K562 (cell line): ENCODE measurements around the gene AMIGO3.

ENCODE experiments used
- ATF7 ChIP-seq: fragments of 450-650 bp; IDR thresholded peaks from 2 replicates; pipeline ENCODE4 v1.7.1; 2014; ENCODE audit warnings: mild to moderate bottlenecking, moderate library complexity
- CHCHD3 ChIP-seq: fragments of 250-450 bp; sonication (Bioruptor Pico); IDR thresholded peaks from 2 replicates; pipeline ENCODE4 v2.1.2; 2022; ENCODE audit warnings: mild to moderate bottlenecking
- CHD1 ChIP-seq: fragments of 200-600 bp; sonication (generic); IDR thresholded peaks from one replicate; pipeline ENCODE4 v1.6.1; 2012; ENCODE audit warnings: mild to moderate bottlenecking, moderate library complexity, low read length, inconsistent platforms
- NCOR1 ChIP-seq: fragments of 450-650 bp; IDR thresholded peaks from 2 replicates; pipeline ENCODE4 v1.6.1; 2016; ENCODE audit warnings: mild to moderate bottlenecking, moderate library complexity
- POLR2A ChIP-seq: fragments of 450-650 bp; conservative IDR thresholded peaks from 2 replicates; pipeline ENCODE4 v1.6.1; 2016
- SRSF9 ChIP-seq: fragments of 200-400 bp; formaldehyde crosslinking; IDR thresholded peaks from 2 replicates; pipeline ENCODE4 v1.6.1; 2017; ENCODE audit warnings: low read depth, low read length, borderline replicate concordance
- TAF1 ChIP-seq: IDR thresholded peaks from 2 replicates; pipeline ENCODE4 v1.6.1; 2011; ENCODE audit warnings: mild to moderate bottlenecking, low read length, moderate library complexity; ENCODE audit not compliant: insufficient read depth, control insufficient read depth, severe bottlenecking; ENCODE audit errors: extremely low read depth
- TF ChIP-seq, protein P1 (sequence below): sonication (generic); formaldehyde crosslinking; IDR thresholded peaks from 2 replicates; pipeline ENCODE4 v1.9.0; 2022; ENCODE audit warnings: mild to moderate bottlenecking, missing genetic modification reagents
- TF ChIP-seq, protein P2 (sequence below): IDR thresholded peaks from 3 replicates; pipeline ENCODE4 v1.6.1; 2011; ENCODE audit warnings: borderline replicate concordance, mild to moderate bottlenecking, moderate library complexity; ENCODE audit not compliant: insufficient read length; ENCODE audit errors: extremely low read depth
- TF ChIP-seq, protein P3 (sequence below): fragments of 250-450 bp; sonication (Bioruptor Pico); IDR thresholded peaks from 2 replicates; pipeline ENCODE4 v1.4.0; 2020; ENCODE audit warnings: mild to moderate bottlenecking, moderate library complexity
- TF ChIP-seq, protein P4 (sequence below), 3 experiments: IDR thresholded peaks in 2 of 3; conservative IDR thresholded peaks in 1 of 3; 2 replicates each; pipeline ENCODE4 v1.5.1; 2011 to 2012; ENCODE audit warnings: low read length in 3 of 3, mild to moderate bottlenecking in 3 of 3, control low read depth in 2 of 3, improper control_type of control experiment in 1 of 3, inconsistent platforms in 1 of 3, low read depth in 1 of 3, mixed read lengths in 1 of 3, moderate library complexity in 1 of 3; ENCODE audit not compliant: insufficient read depth in 2 of 3

DNA sequence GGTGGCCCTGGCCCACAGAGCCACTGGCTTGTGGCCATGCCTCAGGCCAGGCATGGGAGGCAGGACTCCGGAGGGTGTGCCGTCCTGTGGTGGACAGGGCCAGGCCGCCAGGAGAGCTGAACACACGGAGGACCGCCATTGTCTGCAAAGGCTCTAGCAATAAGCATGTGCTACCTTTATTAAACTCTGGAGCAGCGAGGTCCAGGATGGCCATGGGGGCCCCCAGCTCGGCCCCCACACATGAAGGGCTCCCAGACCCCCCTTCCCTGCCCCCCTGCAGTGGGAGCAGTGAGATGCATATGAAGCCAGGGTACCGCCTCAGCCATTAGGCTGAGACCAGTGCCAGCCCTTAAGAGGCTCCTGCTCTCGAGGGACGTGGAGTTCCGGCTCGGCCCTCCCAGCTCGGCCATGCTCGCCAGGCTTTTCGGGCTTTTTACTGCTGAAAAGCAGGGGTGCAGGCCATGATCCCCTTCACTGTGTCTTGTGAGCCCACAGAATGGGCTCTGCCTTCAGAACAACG is 2.7 kb downstream of the AMIGO3 start:
- TF ChIP-seq CHD1, result no peak
- TF ChIP-seq, protein P1, sequence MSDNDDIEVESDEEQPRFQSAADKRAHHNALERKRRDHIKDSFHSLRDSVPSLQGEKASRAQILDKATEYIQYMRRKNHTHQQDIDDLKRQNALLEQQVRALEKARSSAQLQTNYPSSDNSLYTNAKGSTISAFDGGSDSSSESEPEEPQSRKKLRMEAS (CRISPR knock-in tag), result no peak
- TF ChIP-seq, protein P2, sequence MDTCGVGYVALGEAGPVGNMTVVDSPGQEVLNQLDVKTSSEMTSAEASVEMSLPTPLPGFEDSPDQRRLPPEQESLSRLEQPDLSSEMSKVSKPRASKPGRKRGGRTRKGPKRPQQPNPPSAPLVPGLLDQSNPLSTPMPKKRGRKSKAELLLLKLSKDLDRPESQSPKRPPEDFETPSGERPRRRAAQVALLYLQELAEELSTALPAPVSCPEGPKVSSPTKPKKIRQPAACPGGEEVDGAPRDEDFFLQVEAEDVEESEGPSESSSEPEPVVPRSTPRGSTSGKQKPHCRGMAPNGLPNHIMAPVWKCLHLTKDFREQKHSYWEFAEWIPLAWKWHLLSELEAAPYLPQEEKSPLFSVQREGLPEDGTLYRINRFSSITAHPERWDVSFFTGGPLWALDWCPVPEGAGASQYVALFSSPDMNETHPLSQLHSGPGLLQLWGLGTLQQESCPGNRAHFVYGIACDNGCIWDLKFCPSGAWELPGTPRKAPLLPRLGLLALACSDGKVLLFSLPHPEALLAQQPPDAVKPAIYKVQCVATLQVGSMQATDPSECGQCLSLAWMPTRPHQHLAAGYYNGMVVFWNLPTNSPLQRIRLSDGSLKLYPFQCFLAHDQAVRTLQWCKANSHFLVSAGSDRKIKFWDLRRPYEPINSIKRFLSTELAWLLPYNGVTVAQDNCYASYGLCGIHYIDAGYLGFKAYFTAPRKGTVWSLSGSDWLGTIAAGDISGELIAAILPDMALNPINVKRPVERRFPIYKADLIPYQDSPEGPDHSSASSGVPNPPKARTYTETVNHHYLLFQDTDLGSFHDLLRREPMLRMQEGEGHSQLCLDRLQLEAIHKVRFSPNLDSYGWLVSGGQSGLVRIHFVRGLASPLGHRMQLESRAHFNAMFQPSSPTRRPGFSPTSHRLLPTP, result no peak
- TF ChIP-seq, protein P3, sequence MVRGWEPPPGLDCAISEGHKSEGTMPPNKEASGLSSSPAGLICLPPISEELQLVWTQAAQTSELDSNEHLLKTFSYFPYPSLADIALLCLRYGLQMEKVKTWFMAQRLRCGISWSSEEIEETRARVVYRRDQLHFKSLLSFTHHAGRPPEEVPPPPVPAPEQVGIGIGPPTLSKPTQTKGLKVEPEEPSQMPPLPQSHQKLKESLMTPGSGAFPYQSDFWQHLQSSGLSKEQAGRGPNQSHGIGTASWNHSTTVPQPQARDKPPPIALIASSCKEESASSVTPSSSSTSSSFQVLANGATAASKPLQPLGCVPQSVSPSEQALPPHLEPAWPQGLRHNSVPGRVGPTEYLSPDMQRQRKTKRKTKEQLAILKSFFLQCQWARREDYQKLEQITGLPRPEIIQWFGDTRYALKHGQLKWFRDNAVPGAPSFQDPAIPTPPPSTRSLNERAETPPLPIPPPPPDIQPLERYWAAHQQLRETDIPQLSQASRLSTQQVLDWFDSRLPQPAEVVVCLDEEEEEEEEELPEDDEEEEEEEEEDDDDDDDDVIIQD (CRISPR knock-in tag), result no peak
- TF ChIP-seq CHCHD3, result no peak
- no peak for TF ChIP-seq NCOR1
- TF ChIP-seq TAF1, result no peak
- TF ChIP-seq, protein P4, sequence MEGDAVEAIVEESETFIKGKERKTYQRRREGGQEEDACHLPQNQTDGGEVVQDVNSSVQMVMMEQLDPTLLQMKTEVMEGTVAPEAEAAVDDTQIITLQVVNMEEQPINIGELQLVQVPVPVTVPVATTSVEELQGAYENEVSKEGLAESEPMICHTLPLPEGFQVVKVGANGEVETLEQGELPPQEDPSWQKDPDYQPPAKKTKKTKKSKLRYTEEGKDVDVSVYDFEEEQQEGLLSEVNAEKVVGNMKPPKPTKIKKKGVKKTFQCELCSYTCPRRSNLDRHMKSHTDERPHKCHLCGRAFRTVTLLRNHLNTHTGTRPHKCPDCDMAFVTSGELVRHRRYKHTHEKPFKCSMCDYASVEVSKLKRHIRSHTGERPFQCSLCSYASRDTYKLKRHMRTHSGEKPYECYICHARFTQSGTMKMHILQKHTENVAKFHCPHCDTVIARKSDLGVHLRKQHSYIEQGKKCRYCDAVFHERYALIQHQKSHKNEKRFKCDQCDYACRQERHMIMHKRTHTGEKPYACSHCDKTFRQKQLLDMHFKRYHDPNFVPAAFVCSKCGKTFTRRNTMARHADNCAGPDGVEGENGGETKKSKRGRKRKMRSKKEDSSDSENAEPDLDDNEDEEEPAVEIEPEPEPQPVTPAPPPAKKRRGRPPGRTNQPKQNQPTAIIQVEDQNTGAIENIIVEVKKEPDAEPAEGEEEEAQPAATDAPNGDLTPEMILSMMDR (IDR thresholded peaks at IDR 0.05 in 2 of 3, conservative IDR thresholded peaks at IDR 0.05 in 1 of 3; ENCODE audit: insufficient read depth in 2 of 3, low read depth in 1 of 3, low read length in 3 of 3), result no peak
- no peak for TF ChIP-seq ATF7
- TF ChIP-seq SRSF9, result no peak
- TF ChIP-seq POLR2A, result no peak
